Endothelial cell of umbilical vein (primary cell): Measurements from ENCODE around the gene RFX2. TPM values are rescaled to one million over a fixed set of nuclear protein-coding genes. Genes with fewer than 3 reads are reported as not detected.

ENCODE experiments used
- BruUV-seq: library from RNA; stranded (reverse); fragments of 400-500 nt; replicated peaks from 2 replicates; lab custom pipeline; 2021; lab: Mats Ljungman, UMichigan
- CTCF ChIA-PET: fragments of 300-600, 350-600 bp; sonication (Branson Sonifier 250); formaldehyde crosslinking; loops from one replicate; lab custom pipeline; 2021; ENCODE audit warnings: antibody characterized with exemption, inconsistent platforms; lab: Charles Lee
- POLR2A ChIA-PET: fragments of 300-600, 350-600 bp; sonication (Branson Sonifier 250); formaldehyde crosslinking; loops from one replicate; lab custom pipeline; 2021; ENCODE audit warnings: antibody characterized with exemption, inconsistent platforms; lab: Charles Lee
- DNase-seq: peaks from one replicate; pipeline ENCODE4 v3.0.0-alpha.2; 2011; ENCODE audit warnings: low read depth, low spot score
- FAIRE-seq: peaks from 2 replicates; lab custom pipeline; 2011; peaks lifted over from hg19 to GRCh38; lab: Jason Lieb, UNC
- H2AFZ ChIP-seq: 2 replicates; pipeline ENCODE4 v1.6.0; 2012; ENCODE audit warnings: low read depth, low read length, control low read depth, inconsistent platforms
- H3K27ac ChIP-seq: 2 replicates; pipeline ENCODE4 v1.5.1; 2011; ENCODE audit warnings: low read depth, mild to moderate bottlenecking, control low read depth, low read length, moderate library complexity; ENCODE audit not compliant: insufficient read depth
- H3K27me3 ChIP-seq, 2 experiments: 2 replicates each; pipeline versions ENCODE4 v1.6.0 to v1.6.1; 2011; ENCODE audit warnings: low read length in 2 of 2, mixed read lengths in 1 of 2; ENCODE audit not compliant: control insufficient read depth in 2 of 2, insufficient read depth in 2 of 2
- H3K36me3 ChIP-seq, 2 experiments: 2 replicates in 1 of 2; 3 replicates in 1 of 2; pipeline ENCODE4 v1.5.1; 2011; ENCODE audit warnings: low read length in 2 of 2, mild to moderate bottlenecking in 1 of 2, moderate library complexity in 1 of 2; ENCODE audit not compliant: control insufficient read depth in 2 of 2, insufficient read depth in 2 of 2; ENCODE audit errors: extremely low read depth in 1 of 2
- H3K4me1 ChIP-seq: 3 replicates; pipeline ENCODE4 v1.5.1; 2011; ENCODE audit warnings: mild to moderate bottlenecking, low read length; ENCODE audit not compliant: control insufficient read depth, insufficient read depth; ENCODE audit errors: extremely low read depth
- H3K4me2 ChIP-seq: 2 replicates; pipeline ENCODE4 v1.6.1; 2011; ENCODE audit warnings: low read length, control low read depth, mixed read lengths; ENCODE audit not compliant: insufficient read depth
- H3K4me3 ChIP-seq, 3 experiments: fragments of 200-600 bp in 1 of 3; sonication (generic), shearing (Covaris generic) in 1 of 3; replicated peaks in 1 of 3; 2 replicates each; pipeline ENCODE4 v1.5.1; 2011 to 2016; ENCODE audit warnings: control low read depth in 3 of 3, low read length in 3 of 3, mild to moderate bottlenecking in 2 of 3, inconsistent platforms in 1 of 3, low read depth in 1 of 3, moderate library complexity in 1 of 3; ENCODE audit not compliant: insufficient read depth in 1 of 3
- H3K79me2 ChIP-seq: 2 replicates; pipeline ENCODE4 v1.6.0; 2012; ENCODE audit warnings: low read length, inconsistent platforms; ENCODE audit not compliant: control insufficient read depth, insufficient read depth
- H3K9ac ChIP-seq: replicated peaks from 2 replicates; pipeline ENCODE3; 2011; ENCODE audit warnings: low read length, control low read depth; ENCODE audit not compliant: insufficient read depth; ENCODE audit errors: extremely low read depth
- H3K9me1 ChIP-seq: replicated peaks from 3 replicates; pipeline ENCODE4 v1.6.0; 2011; ENCODE audit warnings: mild to moderate bottlenecking, low read length; ENCODE audit not compliant: control insufficient read depth, insufficient read depth; ENCODE audit errors: extremely low read depth
- H3K9me3 ChIP-seq: replicated peaks from 2 replicates; pipeline ENCODE4 v1.5.1; 2012; ENCODE audit warnings: low read length, inconsistent platforms; ENCODE audit not compliant: control insufficient read depth, insufficient read depth
- H4K20me1 ChIP-seq: replicated peaks from 2 replicates; pipeline ENCODE3; 2011; ENCODE audit warnings: mild to moderate bottlenecking, low read length; ENCODE audit not compliant: control insufficient read depth, insufficient read depth; ENCODE audit errors: extremely low read depth
- CTCF ChIP-seq, 2 donors: IDR thresholded peaks; 1 replicate in 1 of 2; 2 replicates in 1 of 2; pipeline ENCODE4 v1.5.1; 2011; ENCODE audit warnings: low read length in 2 of 2, mild to moderate bottlenecking in 2 of 2, moderate library complexity in 2 of 2, control low read depth in 1 of 2, inconsistent platforms in 1 of 2, low read depth in 1 of 2; ENCODE audit not compliant: insufficient read depth in 1 of 2; ENCODE audit errors: extremely low read depth in 1 of 2
- EZH2 ChIP-seq: IDR thresholded peaks from 2 replicates; pipeline ENCODE4 v1.6.1; 2012; ENCODE audit warnings: borderline replicate concordance, low read depth, mild to moderate bottlenecking, moderate library complexity, low read length, inconsistent platforms; ENCODE audit not compliant: severe bottlenecking
- FOS ChIP-seq: IDR thresholded peaks from 2 replicates; pipeline ENCODE4 v1.6.1; 2011; ENCODE audit warnings: mild to moderate bottlenecking, low read length, moderate library complexity, borderline replicate concordance; ENCODE audit not compliant: insufficient read depth
- GATA2 ChIP-seq: IDR thresholded peaks from 2 replicates; pipeline ENCODE4 v1.7.0; 2011; ENCODE audit warnings: low read depth, mild to moderate bottlenecking, moderate library complexity, mixed read lengths, low read length; ENCODE audit not compliant: insufficient read length, insufficient read depth
- JUN ChIP-seq: IDR thresholded peaks from 2 replicates; pipeline ENCODE4 v1.6.1; 2011; ENCODE audit warnings: borderline replicate concordance, low read depth; ENCODE audit not compliant: insufficient read length, insufficient read depth
- MAX ChIP-seq: IDR thresholded peaks from 2 replicates; pipeline ENCODE4 v1.6.1; 2011; ENCODE audit not compliant: insufficient read depth, insufficient read length
- MYC ChIP-seq: IDR thresholded peaks from one replicate; pipeline ENCODE4 v1.6.1; 2011; ENCODE audit warnings: mild to moderate bottlenecking, low read depth, low read length
- POLR2A ChIP-seq: IDR thresholded peaks from 2 replicates; pipeline ENCODE4 v1.6.1; 2012; ENCODE audit warnings: low read depth, mild to moderate bottlenecking, control low read depth, low read length
- POLR2AphosphoS5 ChIP-seq: IDR thresholded peaks from 2 replicates; pipeline ENCODE4 v1.6.1; 2012; ENCODE audit warnings: low read depth, mild to moderate bottlenecking, control low read depth, low read length, moderate library complexity; ENCODE audit not compliant: insufficient read depth
- dilution Hi-C: fragments of 300-500 bp; cut with MboI; formaldehyde crosslinking; loops from one replicate; pipeline ENCODE4 v1.15.0; 2019; ENCODE audit warnings: low sequenced_read_pairs; ENCODE audit not compliant: extremely low pct_ligation_motif_present
- intact Hi-C: fragments of 100-400 bp; cut with micrococcal nuclease; formaldehyde crosslinking; loops from one replicate; pipeline ENCODE4 v1.10.0; 2022
- polyA plus RNA-seq, 4 experiments: library from polyadenylated mRNA; depleted of rRNA in 3 of 4; stranded (reverse) in 3 of 4; unstranded in 1 of 4; fragments of >200 nt; gene quantifications; 2 replicates each; pipeline versions ENCODE4 v1.2.1 to v1.2.3, GENCODE V29; 2011 to 2012; ENCODE audit warnings: missing spikeins in 1 of 4
- total RNA-seq: library from RNA; stranded (reverse); gene quantifications from 2 replicates; pipeline ENCODE4 v1.2.3, GENCODE V29; 2021

The RFX2 gene
- total and polyA plus RNA-seq, 2 donors (not counting 3 experiments of a cell fraction or from before 2014, with no cell fraction given): 16.1 to 19.0 TPM

DNA sequence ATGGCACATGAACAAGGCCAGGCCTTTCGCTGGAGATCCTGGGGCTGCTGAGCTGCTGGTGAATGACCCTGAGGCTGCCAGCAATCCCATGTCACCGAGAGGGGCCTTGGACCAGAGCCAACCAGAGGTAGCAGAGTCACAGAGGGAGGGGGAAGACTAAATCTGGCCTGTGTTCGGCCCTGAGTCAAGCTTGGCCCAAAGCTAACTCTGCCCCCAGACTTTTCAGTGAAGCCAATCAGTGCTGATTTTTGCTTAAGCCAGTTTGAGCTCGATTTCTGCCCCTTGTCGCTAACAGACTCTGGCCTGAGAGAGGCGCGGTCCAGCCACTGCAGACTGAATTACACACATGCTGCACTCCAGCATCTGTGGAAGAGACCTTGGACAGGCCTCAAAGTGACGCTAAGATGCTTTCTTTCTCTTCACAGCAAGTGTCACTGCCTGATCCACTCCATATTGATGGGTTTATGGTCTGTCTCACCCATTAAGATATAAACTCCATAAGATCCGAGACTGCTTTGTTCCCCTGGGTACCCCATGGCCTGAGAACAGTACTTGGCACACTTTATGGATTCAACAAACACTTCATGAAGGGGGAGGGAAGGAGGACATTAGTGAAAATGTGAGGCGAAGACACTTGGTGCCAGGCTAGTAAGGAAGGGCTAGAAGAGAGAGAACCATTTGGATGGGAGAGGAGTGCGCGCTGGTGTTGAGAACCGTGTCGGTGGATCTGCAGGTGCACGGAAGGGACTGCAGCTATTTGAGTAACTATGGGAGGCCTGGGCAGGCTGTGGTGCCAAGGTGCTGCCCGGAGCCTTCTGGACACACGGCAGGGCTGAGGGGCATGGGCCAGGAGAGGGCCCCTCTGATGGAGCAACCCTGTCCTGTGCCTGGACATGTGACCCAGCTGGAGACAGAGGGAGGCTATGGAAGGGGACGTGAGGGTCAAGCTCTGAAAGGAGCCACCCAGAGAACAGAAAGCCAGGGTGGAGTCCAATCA is 150.0 kb downstream of the RFX2 start:
- FAIRE-seq: no peak
- Histone ChIP-seq H3K79me2 (peaks cover 96% of the 10 kb centered on the region), H4K20me1 (no peaks in the 10 kb centered on the region), H3K9me3 (no peaks in the 10 kb centered on the region), H3K4me1 (peaks cover 15% of the 10 kb centered on the region), H3K27ac (no peak overlapping the region), H3K27me3 (no peaks in the 10 kb centered on the region), H2AFZ (no peak overlapping the region), H3K9me1 (no peaks in the 10 kb centered on the region), H3K4me2 (no peak overlapping the region), H3K9ac (no peak overlapping the region), H3K4me3 (no peak overlapping the region), H3K36me3 (peaks cover 0 to 3% of the 10 kb centered on the region in 2 experiments)
- dilution Hi-C loops: no loop called here
- POLR2A ChIA-PET: interaction anchor here (0.6 kb wide), 1 partner anchor 57 kb away, joined by 3 read pairs; no protein-coding TSS in a partner anchor
- no TSS peak for BruUV-seq
- CTCF ChIA-PET: interaction anchor here (1.2 to 1.7 kb wide), 3 partner anchors 8 to 156 kb away, joined by 3 to 9 read pairs (median 3); no protein-coding TSS in a partner anchor
- no peak for TF ChIP-seq MAX
- no peak for TF ChIP-seq CTCF (IDR thresholded peaks at IDR 0.05; ENCODE audit: extremely low read depth in 1 of 2, insufficient read depth in 1 of 2, low read depth in 1 of 2, low read length in 2 of 2)
- no peak for TF ChIP-seq POLR2A
- no peak for TF ChIP-seq MYC
- TF ChIP-seq GATA2: no peak
- no peak for TF ChIP-seq JUN
- TF ChIP-seq FOS: no peak
- TF ChIP-seq EZH2: no peak
- no peak for TF ChIP-seq POLR2AphosphoS5
- DNase-seq: no peak
- intact Hi-C loops: loop anchor here (5.0 kb wide), 1 partner anchor 58 kb away; the partner anchor contains the start of genes NDUFA11 and VMAC
